DND-41 (cell line): Measurements from ENCODE around the gene HSF2BP.

Experiments used
- CTCF ChIP-seq: IDR thresholded peaks from 2 replicates; pipeline ENCODE4 v1.5.1; 2012; ENCODE audit warnings: borderline replicate concordance, low read length, moderate library complexity, mild to moderate bottlenecking; ENCODE audit not compliant: poor library complexity, severe bottlenecking; ENCODE audit errors: extremely low read depth
- EZH2 ChIP-seq: IDR thresholded peaks from 3 replicates; pipeline ENCODE4 v1.6.1; 2012; ENCODE audit warnings: borderline replicate concordance, low read depth, mild to moderate bottlenecking, moderate library complexity, low read length, inconsistent platforms; ENCODE audit not compliant: severe bottlenecking

- no peak for TF ChIP-seq CTCF
- no peak for TF ChIP-seq EZH2
These were observed 40.3 kb downstream of the HSF2BP start for GRCh38 chr21:43618940-43619339.
